Stimulated activated CD4-positive, alpha-beta T cell treated with anti-CD3 and anti-CD28 coated beads, TNF-alpha, amount 100 ng/mL, for 48 hours (primary cell): ENCODE data around the gene ARMC3.
"Not testable (repeated sequence)": the region's sequence is repeated elsewhere in the genome, so short reads cannot be mapped to it uniquely, and the experiment has no call there.

ENCODE experiments used
- DNase-seq, 3 donors: peaks; one replicate each; pipeline ENCODE4 v3.0.0-alpha.2; 2020; ENCODE audit warnings: low read depth in 3 of 3

The ARMC3 gene

DNA sequence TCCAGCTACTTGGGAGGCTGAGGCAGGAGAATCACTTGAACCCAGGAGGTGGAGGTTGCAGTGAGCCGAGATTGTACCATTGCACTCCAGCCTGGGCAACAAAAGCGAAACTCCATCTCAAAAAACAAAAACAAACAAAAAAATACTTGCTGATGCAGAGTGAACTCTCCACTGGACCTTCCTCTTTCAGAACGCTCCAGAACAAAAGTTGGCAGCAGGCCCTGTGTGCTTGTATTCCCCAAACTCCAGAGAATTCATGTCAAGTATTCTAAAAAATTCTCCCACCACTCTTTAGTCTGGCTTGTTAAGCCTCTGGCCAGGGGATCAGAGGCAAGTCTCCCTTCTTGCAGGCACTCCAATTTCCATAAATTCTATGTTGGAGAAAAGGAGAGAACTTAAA lies 144.7 kb downstream of the ARMC3 start:
- DNase-seq = not testable (repeated sequence)

GRCh38 chr10:23073527-23073926 lies 145.7 kb downstream of the ARMC3 start:
- no peak for DNase-seq

GRCh38 chr10:23075672-23076071 lies 147.8 kb downstream of the ARMC3 start:
- DNase-seq = no peak

DNA sequence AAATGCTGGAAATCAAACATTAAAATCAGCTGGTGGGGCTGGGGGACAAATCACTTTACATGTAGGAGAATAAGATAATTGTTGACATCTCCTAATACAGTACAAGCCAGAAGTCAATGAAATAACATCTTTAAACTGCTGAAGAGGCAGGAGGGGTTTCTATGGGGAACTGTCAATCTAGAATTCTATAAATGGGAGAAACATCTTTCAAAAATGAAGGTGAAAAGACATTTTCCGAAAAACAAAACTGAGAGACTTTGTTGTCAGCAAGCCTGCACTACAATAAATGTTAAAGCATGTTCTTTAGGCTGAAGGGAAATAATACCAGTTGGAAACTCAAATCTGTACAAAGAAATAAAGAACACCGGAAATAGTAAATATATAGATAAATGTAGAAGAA lies 150.3 kb downstream of the ARMC3 start:
- no peak for DNase-seq

DNA sequence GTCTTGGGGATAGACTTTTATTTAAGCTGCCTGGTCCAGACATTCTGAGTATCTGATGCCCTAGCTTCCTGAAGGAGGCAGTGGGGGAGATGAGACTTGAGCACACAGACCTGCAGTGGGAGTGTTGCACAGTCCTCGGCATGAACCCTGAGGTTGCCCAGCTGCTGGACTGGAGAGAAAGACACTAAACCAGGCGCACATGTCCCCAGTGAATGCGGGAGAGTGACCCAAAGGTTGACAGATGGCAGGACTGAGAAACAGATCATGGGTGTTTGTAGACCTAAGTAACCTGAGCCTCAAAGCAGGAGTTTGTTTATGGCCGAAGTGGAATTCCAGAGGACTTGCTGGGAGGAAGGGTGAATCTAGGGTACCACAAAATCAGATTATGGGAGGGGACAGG lies 151.8 kb downstream of the ARMC3 start:
- DNase-seq = no peak

DNA sequence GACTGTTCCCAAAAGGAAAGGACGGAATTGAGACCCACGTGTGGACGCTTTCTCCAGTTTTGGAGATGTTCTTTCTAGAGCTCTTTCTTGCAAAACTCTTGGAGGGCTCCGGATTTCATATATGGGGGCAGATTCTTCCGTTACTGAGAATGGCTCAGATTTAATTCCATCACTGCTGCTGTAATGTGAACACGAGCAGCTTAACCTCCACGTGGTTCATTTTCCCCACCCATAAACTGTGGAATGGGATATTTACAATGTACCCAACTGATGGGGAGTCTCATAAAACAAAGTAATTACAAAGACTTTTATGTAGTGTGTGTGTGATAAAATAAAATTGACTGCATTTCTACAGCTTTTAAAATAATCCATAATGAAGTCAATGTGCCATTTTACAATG lies 152.4 kb downstream of the ARMC3 start:
- DNase-seq = no peak

DNA sequence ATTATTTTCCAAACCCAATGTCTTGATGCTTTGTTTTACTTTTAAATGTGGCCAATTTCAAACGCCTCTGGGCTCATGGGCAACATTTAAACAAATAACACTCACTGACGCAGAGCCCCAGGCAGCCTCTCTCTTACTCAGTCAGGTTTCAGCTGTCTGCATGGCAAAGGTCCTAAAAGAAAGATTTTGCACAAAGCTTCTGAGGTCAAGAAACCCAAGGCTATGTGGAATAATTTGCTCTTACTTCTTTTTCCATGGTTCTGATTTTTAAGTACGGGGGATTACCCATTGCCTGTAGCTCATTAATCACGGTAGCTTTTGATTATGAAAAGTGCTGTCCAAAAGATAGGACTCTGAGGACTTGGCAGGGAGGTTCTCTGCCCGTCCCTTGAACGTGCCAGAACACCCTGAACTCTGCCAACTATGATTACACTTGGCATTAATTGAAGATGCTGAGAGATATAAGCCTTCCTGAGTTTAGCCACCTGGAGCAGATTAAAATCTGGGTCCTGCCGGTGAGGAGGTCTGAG lies 153.4 kb downstream of the ARMC3 start:
- DNase-seq = no peak

DNA sequence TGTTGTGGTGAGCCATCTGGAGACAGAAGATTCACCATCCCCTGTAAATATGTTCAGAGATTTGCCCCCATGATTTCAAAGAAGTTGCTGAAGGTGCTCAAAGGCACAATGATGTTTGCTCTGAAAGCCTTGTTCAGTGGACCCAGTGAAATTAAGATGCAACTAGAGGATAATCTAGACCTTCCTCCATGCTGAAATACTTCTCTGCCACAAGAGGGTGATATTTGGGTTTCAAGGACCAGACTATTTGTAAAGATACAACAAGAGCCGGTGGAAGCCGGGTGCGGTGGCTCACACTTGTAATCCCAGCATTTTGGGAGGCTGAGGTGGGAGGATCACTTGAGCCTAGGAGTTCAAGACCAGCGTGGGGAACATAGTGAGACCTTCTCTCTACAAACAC lies 154.0 kb downstream of the ARMC3 start:
- DNase-seq = no peak
